ENCODE measurements around the gene TCTN1. TPM values are rescaled to one million over a fixed set of nuclear protein-coding genes. Genes with fewer than 3 reads are reported as not detected.
A peak's percentile ranks its signal among the peaks of the same experiment; 100 is the strongest.

Gene TCTN1
- total RNA-seq, 4 donors from 2014 or later = 22.7 to 30.4 (median 25.6) TPM

DNA sequence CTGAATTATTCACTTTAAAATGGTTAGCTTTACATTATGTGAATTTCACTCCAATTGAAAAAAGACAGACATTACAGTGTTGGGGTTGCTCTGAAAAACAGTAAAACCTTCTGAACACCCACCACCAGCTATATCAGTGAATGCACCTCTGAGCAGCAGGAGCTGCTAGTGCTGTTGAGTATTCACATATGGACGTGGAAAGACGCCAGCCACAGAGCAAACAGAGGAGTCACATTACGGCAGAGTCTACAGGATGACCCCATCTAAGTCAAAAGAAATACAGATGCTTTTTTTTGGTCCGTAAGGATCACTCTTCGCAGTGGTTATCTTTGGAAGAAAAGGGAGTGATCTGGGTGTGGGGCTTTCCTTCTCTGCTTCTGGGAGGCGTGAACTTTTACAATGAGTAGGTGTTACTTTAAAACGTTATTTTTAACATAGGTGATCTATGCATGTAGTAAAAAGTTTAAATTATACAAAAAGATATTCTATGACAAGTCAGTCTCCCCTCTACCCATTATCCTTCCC lies 70.4 kb downstream of the TCTN1 start:
- DNase-seq (ENCODE audit: low spot score) = no peak
- no peak for ATAC-seq (ENCODE audit: low FRiP score)
- TF ChIP-seq, protein P1, sequence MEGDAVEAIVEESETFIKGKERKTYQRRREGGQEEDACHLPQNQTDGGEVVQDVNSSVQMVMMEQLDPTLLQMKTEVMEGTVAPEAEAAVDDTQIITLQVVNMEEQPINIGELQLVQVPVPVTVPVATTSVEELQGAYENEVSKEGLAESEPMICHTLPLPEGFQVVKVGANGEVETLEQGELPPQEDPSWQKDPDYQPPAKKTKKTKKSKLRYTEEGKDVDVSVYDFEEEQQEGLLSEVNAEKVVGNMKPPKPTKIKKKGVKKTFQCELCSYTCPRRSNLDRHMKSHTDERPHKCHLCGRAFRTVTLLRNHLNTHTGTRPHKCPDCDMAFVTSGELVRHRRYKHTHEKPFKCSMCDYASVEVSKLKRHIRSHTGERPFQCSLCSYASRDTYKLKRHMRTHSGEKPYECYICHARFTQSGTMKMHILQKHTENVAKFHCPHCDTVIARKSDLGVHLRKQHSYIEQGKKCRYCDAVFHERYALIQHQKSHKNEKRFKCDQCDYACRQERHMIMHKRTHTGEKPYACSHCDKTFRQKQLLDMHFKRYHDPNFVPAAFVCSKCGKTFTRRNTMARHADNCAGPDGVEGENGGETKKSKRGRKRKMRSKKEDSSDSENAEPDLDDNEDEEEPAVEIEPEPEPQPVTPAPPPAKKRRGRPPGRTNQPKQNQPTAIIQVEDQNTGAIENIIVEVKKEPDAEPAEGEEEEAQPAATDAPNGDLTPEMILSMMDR (IDR thresholded peaks at IDR 0.05) = no peak

DNA sequence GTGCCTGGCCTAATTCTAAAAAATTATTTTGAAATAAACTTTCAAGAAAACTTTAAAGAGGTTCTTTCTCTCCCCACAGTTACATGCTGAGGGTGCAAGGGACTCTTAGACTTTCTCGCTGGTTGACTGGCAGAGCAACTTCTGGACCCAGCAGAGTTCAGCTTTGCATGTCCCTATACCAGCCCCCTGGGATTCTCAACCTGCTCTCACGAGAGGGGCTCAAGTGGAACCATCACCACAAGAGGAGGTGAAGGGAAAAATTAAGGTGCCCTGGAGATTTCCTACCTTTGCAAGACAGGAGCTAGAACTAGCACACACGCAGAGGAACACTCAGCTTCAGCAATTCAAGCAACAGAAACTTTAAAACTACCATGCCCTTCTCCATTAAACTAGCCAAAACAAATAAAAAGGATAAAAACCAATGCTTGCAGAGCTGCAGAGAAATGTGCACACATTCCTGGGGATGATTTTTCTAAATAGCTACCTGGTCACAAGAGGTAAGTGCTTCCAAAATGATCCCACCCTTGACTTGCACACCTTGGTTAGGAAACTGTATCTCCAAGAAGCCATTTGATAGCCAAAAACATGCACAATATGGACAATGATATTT lies 72.5 kb downstream of the TCTN1 start:
- TF ChIP-seq, protein P1 (IDR thresholded peaks at IDR 0.05) = no peak
- no peak for ATAC-seq (ENCODE audit: low FRiP score)
- DNase-seq (ENCODE audit: low spot score) = no peak

GRCh38 chr12:110687396-110688169 lies 73.7 kb downstream of the TCTN1 start:
- TF ChIP-seq, protein P1 (IDR thresholded peaks at IDR 0.05) = no peak
- ATAC-seq (ENCODE audit: low FRiP score) = no peak
- no peak for DNase-seq (ENCODE audit: low spot score)

DNA sequence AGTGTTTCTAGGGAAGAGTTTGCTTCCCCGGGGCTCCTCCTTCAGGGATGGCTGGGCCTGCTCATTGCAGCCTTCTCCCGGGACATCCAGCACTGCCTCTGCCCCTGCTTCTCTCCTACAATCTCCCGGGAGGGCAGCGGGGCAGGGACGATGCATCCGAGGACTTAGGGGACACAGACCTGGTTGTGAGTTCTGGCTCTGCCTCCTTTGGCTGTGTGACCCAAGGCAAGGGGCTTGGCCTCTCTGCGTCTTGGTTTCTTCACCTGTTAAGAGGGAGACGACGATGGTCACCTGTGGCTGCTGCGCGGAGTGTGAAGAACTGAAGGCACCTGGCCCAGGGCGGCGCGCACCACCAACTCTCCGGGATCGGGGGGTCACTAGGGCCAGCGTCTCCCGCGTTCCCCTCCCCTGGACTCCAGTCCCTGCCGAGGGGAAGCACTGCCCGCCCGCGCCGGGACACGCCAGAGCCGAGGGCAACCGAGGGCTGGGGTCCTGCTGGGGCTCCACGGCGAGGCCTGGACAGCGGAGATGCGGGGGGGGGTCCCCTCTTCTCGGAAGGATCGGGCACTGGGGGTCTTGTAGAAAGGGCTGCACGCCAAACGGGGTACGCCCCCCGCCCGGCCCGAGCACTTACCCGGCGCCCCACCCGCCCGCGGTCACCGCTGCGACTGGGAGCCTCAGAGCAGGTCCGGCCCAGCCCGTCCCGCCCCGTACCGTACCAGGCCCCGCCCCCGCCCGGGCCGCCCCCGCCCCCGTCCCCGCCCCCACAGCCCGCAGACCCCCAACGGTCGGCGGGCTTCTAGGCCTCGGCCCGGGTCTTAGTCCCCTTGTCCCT lies 74.7 kb downstream of the TCTN1 start, which contains the start of gene HVCN1:
HVCN1 (minus strand) TSS at position 670 of the 835 bp plus-strand sequence. CDS start 5,870 bp downstream, outside the sequence.
- DNase-seq (ENCODE audit: low spot score) (no peak), ATAC-seq (ENCODE audit: low FRiP score) (peak; percentile 70)
- TF ChIP-seq, protein P1 (IDR thresholded peaks at IDR 0.05) = no peak

GRCh38 chr12:110689281-110690126 lies 75.6 kb downstream of the TCTN1 start:
- TF ChIP-seq, protein P1 (IDR thresholded peaks at IDR 0.05) = no peak
- ATAC-seq (ENCODE audit: low FRiP score) (peak; percentile 73), DNase-seq (ENCODE audit: low spot score) (no peak)

DNA sequence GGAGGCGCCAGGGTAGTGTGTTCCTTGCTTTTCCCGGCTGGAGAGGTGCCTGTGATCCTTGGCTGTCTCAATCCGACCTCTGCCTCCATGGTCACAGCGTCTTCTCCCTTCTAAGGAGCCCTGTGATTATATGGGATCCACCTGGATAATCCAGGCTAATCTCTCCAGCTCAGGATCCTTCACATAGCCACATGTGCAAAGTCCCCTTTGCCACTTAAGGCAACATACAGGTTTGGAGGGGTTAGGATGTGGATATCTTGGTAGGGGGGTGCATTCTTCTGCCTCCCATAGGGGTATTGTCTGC lies 76.2 kb downstream of the TCTN1 start:
- TF ChIP-seq, protein P1 (IDR thresholded peaks at IDR 0.05) = no peak
- ATAC-seq (ENCODE audit: low FRiP score) (no peak), DNase-seq (ENCODE audit: low spot score) (no peak)

Measured in omental fat pad (tissue), 4 donors.